ENCODE results near the gene A3GALT2.

DNA sequence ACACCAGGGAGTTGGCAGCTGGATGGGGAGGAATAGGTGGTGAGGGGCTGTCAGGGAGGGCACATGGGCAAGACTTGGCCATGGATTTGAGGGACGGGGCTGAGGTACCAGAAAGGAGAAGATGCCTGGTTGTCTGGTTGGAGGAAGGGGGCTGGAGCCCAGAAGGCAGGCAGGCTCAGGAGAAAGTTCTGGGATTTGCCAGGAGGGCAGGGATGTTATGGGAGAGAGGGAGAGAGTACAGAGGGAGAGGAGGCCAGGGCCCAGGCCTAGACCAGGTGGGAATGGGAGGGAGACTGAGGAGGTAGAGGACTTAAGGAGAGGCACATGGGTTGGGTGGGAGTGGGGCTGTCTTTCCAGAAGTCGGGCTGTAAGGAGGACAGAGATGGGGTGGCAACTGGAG lies 4.3 kb downstream of the A3GALT2 start:
- TF ChIP-seq, protein P1, sequence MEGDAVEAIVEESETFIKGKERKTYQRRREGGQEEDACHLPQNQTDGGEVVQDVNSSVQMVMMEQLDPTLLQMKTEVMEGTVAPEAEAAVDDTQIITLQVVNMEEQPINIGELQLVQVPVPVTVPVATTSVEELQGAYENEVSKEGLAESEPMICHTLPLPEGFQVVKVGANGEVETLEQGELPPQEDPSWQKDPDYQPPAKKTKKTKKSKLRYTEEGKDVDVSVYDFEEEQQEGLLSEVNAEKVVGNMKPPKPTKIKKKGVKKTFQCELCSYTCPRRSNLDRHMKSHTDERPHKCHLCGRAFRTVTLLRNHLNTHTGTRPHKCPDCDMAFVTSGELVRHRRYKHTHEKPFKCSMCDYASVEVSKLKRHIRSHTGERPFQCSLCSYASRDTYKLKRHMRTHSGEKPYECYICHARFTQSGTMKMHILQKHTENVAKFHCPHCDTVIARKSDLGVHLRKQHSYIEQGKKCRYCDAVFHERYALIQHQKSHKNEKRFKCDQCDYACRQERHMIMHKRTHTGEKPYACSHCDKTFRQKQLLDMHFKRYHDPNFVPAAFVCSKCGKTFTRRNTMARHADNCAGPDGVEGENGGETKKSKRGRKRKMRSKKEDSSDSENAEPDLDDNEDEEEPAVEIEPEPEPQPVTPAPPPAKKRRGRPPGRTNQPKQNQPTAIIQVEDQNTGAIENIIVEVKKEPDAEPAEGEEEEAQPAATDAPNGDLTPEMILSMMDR (IDR thresholded peaks at IDR 0.05; ENCODE audit: low read length), result no peak
- TF ChIP-seq EZH2 (IDR thresholded peaks at IDR 0.05; ENCODE audit: borderline replicate concordance, low read length), result no peak

All from OCI-LY1 (cell line).